DMS114 treated with DMSO at 0.1 percent for 48 hours (cell line): ENCODE measurements around the gene MBD2.

Source experiments
- DNase-seq: peaks from one replicate; lab custom pipeline; 2025; ENCODE audit not compliant: unreplicated experiment; lab: John Stamatoyannopoulos, UW

MBD2 gene

GRCh38 chr18:54112356-54112755 is 112.1 kb downstream of the MBD2 start:
- DNase-seq = no peak

GRCh38 chr18:54109131-54109683 is 115.3 kb downstream of the MBD2 start:
- no peak for DNase-seq

GRCh38 chr18:54102123-54102522 is 122.3 kb downstream of the MBD2 start:
- DNase-seq = no peak
